HG03354 (cell line): Measurements from ENCODE around the gene LAMA2.

Experiments
- ATAC-seq: cut with Tn5 transposase; IDR thresholded peaks from one replicate; pipeline ENCODE4 v1.9.1; 2021; ENCODE audit warnings: mild to moderate bottlenecking; ENCODE audit not compliant: unreplicated experiment, poor library complexity, severe bottlenecking

The LAMA2 gene

DNA sequence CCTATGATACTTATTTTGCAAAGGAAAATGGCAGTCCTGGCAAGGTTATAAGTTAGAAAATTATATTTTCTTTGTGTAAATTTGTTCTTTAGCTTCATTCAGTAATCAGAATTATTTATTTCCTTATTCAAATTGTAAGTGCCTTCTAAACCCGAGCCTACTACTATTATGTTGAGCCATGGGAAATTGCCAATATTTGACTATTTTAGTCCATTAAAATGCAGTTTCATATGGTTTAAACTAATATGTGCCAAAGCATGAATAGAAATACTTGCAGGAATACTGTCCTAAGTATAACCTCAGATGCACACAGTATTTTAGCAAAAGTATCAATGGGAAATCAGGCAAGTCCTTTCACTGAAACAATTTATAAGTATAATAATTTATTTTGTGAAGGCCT lies 228.4 kb downstream of the LAMA2 start:
- ATAC-seq, result no peak

DNA sequence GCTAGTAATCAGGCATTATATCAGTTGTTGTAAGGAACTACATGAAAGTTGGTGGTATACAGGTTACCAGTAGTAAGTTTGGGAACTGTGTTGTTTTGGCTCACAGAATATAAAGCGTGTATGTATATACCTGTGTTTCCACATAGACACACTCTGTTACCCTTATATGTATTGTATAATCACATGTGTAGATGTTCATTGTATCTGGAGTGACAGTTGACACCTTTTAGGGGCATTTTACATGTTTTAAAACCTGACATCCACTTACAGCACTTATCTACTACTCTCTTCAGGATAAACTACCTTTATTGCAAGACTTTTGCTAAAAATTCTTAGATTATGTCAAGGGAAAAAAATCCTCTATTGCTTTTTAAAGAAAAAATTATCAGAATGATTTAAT lies 228.9 kb downstream of the LAMA2 start:
- no peak for ATAC-seq

DNA sequence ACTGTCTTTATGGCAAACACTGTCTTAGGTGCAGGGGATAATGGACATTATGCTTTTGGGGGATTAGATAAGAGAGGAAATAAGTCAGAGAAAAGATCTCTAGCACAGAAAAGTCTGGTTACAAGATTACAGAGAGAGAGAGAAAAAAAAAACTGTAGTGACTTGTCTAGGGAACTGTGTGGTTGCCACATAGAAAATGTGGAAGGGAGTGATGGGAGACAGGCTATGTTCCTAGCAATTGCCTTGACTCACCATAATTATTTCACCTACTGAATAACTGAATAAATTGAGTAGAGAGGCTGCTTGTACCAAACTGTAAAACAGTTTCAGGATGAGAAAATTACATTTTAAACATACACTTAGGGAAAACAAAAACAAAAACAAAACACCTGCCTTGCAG lies 229.7 kb downstream of the LAMA2 start:
- no peak for ATAC-seq

DNA sequence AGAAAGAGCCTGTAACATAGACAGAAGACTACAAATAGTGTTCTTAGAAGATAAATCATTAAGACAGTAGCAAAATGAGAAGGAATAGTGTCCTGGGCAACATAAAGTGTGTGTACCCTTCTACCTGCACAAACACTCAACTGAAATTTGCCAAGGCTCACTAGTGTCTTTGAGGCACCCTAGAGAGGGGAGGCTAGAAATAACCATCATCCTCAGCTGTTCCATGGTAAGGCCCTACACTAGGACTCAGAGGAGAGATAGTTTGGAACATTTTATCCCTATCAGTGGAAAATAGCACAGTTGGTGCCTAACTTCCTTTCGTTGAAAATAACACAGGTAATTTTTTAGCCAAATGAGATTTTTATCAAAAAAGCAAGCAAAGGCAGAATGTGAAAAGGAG lies 230.7 kb downstream of the LAMA2 start:
- ATAC-seq, result no peak

- no peak for ATAC-seq
Measured at GRCh38 chr6:129114636-129115391, 231.9 kb downstream of the LAMA2 start.

DNA sequence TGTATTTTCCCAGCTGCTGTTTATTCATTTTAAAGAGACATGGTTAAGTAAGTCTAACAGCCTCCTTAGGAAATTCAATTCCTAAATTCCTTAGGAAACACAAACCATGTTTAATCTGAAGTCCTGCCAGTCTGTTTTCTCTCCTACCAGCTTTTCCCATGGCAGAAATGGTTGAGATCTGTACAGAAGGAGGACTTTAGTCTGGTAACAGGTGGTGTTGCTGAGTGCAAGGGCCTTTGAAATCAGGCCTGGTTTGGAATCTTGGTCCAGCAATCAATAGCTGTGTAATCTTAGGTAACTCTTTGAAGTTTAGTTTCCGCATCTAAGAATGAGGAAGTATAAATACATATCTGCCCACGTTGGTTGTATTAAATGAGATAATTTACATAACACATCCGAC lies 232.5 kb downstream of the LAMA2 start:
- no peak for ATAC-seq

GRCh38 chr6:129117355-129117754 lies 234.4 kb downstream of the LAMA2 start:
- no peak for ATAC-seq

GRCh38 chr6:129120856-129121638 lies 238.1 kb downstream of the LAMA2 start:
- ATAC-seq, result no peak

DNA sequence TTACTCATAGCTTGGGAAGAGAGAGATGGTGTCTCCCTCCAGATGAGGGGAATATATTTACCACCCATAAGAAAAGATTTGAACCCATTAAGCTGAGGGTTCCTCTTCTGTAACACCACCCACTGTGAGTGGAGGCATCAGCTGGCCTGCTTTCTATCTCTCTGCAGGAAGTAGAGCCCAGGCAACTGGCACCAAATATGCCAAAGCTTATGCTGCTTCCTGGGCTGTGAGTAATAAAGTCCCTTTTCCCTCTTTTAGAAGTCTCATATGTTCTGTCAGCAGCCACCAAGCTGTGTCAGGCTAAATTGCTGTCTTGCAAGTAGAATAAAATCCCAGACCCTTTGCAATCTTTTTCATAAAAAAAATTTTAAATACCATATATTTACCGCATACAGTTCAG lies 241.4 kb downstream of the LAMA2 start:
- ATAC-seq, result no peak

DNA sequence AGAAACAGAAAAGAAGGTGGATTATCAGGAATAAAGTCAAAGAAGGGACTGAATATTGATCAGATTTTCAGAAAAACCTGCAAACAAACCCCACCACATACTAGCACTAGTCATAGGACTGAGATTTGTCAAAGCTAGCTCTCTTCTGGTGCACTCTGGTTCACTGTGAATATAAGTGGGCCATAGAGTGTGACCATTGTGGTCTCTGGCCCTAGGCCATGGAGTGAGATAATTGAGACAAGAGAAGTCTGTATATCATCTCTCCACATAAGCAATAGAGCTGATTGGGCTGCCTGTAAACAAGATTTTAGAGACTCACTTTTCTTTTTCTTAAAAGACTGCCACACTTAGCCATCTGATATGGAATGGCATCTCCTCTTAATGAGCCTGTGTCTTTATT lies 247.2 kb downstream of the LAMA2 start:
- no peak for ATAC-seq

DNA sequence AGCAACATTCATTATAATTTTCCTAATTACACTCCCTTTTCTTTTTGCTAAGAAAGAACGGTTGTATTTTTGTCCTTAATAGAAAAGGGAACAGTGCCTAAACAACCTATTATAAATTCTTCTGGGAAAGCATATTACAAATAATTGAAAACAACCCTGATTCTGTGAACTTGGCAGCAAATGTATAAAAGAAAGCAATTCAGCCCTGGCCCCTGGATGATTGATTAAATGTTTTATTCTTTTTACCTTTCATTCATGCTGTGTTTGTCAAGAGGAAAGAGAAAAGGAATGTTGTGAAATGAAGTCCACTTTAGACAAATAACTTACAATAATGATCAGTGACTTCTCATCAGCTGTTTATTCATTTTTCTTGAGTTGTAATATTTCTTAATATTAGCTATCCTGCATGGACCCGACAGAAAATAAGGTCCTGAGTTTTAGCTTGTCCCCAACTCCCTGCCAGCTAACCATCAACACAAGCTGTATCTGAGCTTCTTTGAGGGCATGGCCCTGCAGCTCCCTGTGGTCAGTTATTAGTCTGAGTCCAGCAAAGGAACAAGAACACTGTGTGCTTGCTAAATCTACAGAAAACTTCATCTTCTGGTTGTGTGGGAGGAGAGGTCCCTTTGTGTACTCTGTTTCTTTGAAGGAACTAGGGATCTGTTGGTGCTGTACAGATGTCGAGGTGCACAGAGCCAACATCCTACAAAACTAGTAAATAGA lies 248.2 kb downstream of the LAMA2 start:
- ATAC-seq, result no peak

DNA sequence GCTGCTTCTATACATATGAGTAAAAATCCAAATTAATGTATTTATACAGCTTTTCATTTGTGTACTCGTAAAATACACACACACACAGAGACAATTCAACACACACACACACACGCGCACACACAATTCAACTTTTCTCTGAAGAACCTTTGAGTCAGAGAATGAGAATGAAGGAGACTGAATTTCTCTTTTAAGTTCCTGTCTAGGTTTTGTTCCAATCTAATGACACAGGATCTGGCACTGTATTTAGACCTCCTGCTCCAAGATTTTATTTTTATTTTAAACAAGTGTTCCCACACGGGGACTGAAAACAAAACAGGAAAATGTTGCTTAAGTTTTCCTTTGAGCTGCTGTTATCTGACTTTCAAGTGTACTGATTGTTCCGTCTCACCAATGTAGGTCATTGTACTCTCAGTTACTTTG lies 250.8 kb downstream of the LAMA2 start:
- ATAC-seq, result no peak

GRCh38 chr6:129134535-129134934 lies 251.6 kb downstream of the LAMA2 start:
- no peak for ATAC-seq

DNA sequence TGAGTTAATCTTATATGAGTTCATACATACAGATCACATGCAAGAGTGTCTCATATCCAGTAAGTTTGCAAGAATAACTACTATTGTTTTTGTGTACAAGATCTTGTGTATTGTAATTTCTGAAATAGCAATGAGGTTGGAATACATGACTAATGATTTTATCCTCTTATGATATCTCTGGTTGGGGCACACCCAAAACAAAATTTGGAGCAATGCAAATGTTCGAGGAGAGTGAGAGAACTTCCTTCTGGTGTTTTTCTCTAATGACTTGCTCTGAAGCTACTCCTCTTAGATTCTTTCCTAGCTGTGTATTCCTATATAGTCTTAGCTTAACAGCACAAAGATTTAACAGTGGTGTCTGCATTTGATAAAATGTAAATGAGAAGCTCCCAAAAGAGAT lies 252.5 kb downstream of the LAMA2 start:
- no peak for ATAC-seq

DNA sequence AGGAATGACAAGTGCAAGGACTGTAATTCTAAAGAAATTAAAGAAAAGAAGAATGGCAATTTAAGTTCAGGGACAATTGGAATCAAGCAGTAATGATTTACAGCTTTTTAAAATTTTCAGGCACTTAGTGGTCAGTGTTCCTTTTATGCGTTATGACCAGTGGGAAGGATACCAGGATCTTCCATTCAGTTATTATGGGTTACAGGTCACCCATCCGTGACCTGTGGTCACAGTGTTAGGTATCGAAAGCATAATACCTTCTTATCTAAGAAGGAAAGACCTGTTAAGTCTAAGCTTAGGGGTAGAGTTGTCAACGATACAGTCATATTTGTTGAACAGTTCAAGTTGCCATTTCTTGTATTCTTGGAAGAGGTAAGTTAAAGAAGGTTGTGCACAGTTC lies 253.8 kb downstream of the LAMA2 start:
- no peak for ATAC-seq

GRCh38 chr6:129138739-129139405 lies 255.9 kb downstream of the LAMA2 start:
- ATAC-seq, result no peak

- ATAC-seq, result no peak
Measured at GRCh38 chr6:129140526-129140925, 257.6 kb downstream of the LAMA2 start.

DNA sequence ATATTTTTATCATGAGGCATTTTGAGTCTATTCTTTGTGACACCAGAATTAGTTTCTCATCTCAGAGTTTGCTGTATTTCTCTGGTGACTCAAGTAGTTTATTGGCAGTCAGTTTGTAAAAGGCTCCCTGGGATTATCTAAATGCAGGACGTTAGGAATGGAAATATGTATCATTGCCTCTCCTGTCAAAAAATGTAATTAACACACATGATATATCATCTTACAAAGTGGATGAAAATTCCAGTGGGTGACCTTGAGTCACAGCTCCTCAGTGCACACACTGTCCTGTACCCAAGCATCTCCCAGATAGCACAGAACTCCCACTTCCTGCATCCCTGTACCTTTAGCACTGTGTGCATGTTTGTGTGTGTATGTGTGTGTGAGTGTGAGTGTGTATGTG lies 258.6 kb downstream of the LAMA2 start:
- ATAC-seq, result no peak

- no peak for ATAC-seq
Measured at GRCh38 chr6:129146902-129147301, 264.0 kb downstream of the LAMA2 start.

DNA sequence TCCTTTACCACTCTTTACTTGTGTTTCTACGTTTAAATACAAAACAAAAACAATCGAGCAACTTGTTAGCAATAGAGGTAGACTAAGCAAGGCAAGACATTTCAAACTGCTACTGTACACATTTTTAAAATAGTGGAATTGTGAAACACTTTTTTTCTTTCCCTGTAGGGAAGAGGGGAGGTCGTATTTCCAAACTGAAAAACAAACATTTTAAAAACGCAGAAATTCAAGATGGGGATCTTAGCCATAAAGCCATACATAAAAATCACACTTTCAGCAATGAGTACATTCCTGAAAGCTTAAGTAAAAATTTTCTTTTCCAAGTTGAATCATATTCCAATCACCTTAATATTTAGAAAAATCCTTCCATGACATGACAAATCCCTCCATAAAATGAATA lies 267.6 kb downstream of the LAMA2 start:
- ATAC-seq, result no peak
